SJSA1 (cell line): Measurements from ENCODE around the gene ORAI1. TPM values are rescaled to one million over a fixed set of nuclear protein-coding genes. Genes with fewer than 3 reads are reported as not detected.
A peak's percentile ranks its signal among the peaks of the same experiment; 100 is the strongest.
"Not testable (repeated sequence)": the region's sequence is repeated elsewhere in the genome, so short reads cannot be mapped to it uniquely, and the experiment has no call there.

Experiments used
- DNase-seq, 2 experiments: peaks; one replicate each; pipeline ENCODE4 v3.0.0-alpha.2; 2015 to 2020; ENCODE audit warnings: low spot score in 2 of 2, low read depth in 1 of 2
- H3K27ac ChIP-seq: fragments of 250-450 bp; sonication (Bioruptor Pico); 2 replicates; pipeline ENCODE4 v1.5.1; 2020; ENCODE audit warnings: mild to moderate bottlenecking, moderate library complexity
- H3K27me3 ChIP-seq: fragments of 250-450 bp; sonication (Bioruptor Pico); replicated peaks from 2 replicates; pipeline ENCODE4 v1.5.1; 2020; ENCODE audit warnings: mild to moderate bottlenecking, moderate library complexity
- H3K36me3 ChIP-seq: fragments of 250-450 bp; sonication (Bioruptor Pico); 2 replicates; pipeline ENCODE4 v1.5.1; 2020; ENCODE audit warnings: mild to moderate bottlenecking
- H3K4me1 ChIP-seq: fragments of 250-450 bp; sonication (Bioruptor Pico); replicated peaks from 2 replicates; pipeline ENCODE4 v1.6.1; 2021; ENCODE audit warnings: mild to moderate bottlenecking
- H3K4me3 ChIP-seq: fragments of 250-450 bp; sonication (Bioruptor Pico); 2 replicates; pipeline ENCODE4 v1.5.1; 2020; ENCODE audit warnings: mild to moderate bottlenecking
- H3K9me3 ChIP-seq: fragments of 250-450 bp; sonication (Bioruptor Pico); replicated peaks from 2 replicates; pipeline ENCODE4 v1.5.1; 2020; ENCODE audit warnings: mild to moderate bottlenecking
- total RNA-seq: library from RNA; depleted of rRNA; stranded (reverse); fragments of >200 nt; shearing (Covaris generic); gene quantifications from 2 replicates; pipeline ENCODE4 v1.2.3, GENCODE V29; 2014; rRNA removed

Gene ORAI1
- total RNA-seq = 5.3 and 11.7 TPM in 2 replicates

DNA sequence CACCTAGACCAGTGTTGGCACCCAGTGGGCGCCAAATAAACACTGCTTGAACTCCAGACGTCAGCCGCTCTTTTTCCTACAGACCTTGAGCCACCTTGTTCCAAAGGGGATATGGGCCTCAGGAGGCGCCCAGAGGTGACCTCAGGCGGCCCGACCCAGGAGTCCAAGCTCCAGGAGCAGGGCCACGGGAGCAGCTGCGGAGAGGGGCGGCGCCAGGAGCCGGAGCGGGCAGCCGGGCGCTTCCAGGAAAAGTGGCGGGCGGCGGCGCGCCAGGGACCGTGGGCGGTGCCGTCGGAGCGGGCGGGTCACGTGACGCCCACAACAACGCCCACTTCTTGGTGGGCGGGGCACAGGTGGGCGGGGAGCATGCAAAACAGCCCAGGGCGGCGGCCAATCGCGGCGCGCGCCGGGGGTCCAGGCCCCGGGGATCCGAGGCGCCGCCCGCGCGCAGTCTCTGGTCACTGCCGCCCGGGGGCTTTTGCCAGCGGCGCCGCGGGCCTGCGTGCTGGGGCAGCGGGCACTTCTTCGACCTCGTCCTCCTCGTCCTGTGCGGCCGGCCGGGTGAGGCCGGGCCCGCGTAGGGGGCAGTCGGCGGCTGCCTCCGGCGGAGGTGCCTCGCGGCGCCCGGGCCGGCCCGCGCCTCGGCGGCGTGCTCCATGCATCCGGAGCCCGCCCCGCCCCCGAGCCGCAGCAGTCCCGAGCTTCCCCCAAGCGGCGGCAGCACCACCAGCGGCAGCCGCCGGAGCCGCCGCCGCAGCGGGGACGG lies at the start of gene ORAI1:
TSS of gene ORAI1 (plus strand) at position 444 of the 766 bp plus-strand sequence.
- no peaks in the 10 kb centered on the region for H3K27me3 ChIP-seq
- H3K27ac ChIP-seq = peak within 1 kb of the TSS; percentile 50
- H3K4me1 ChIP-seq = peaks cover 31% of the 10 kb centered on the region
- H3K4me3 ChIP-seq = peak within 1 kb of the TSS; percentile 71
- peak; percentile 88 to 95 for DNase-seq
- H3K9me3 ChIP-seq = no peaks in the 10 kb centered on the region
- H3K36me3 ChIP-seq = peaks cover 5% of the 10 kb centered on the region; the same call in 1 of the 2 replicates

DNA sequence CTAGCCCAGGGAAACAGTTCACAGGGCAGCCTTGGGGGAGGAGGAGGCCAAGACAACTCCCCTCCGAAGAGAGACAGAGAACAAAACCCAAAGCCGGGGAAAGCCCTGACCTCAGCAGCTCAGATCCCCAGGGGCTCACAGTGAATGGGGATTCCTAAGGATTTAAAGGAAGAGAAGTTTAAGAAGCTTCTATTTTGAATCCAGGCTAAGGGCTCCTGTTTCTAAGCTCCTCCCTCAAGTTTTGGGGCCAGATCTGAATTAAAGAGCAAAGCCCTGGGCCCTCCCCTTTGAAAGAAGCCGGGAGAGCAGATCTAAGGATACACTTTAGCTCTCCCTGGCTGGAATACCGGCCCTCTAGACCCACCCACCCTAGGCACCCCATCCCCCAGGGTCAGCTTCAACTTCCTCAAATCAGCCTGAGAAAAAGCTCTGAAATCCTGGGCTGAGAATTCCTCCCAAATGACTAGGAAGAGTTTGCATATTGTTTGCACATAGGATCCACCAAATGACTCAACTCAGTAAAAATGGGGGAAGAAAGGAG lies 49.4 kb upstream of the ORAI1 start:
- H3K27ac ChIP-seq = peak overlapping the region; percentile 90
- no peak overlapping the region for H3K4me3 ChIP-seq
- peaks cover 48% of the 10 kb centered on the region for H3K4me1 ChIP-seq
- H3K9me3 ChIP-seq = no peaks in the 10 kb centered on the region
- DNase-seq = peak; percentile 83 to 86
- peaks cover 26% of the 10 kb centered on the region for H3K36me3 ChIP-seq
- no peaks in the 10 kb centered on the region for H3K27me3 ChIP-seq

DNA sequence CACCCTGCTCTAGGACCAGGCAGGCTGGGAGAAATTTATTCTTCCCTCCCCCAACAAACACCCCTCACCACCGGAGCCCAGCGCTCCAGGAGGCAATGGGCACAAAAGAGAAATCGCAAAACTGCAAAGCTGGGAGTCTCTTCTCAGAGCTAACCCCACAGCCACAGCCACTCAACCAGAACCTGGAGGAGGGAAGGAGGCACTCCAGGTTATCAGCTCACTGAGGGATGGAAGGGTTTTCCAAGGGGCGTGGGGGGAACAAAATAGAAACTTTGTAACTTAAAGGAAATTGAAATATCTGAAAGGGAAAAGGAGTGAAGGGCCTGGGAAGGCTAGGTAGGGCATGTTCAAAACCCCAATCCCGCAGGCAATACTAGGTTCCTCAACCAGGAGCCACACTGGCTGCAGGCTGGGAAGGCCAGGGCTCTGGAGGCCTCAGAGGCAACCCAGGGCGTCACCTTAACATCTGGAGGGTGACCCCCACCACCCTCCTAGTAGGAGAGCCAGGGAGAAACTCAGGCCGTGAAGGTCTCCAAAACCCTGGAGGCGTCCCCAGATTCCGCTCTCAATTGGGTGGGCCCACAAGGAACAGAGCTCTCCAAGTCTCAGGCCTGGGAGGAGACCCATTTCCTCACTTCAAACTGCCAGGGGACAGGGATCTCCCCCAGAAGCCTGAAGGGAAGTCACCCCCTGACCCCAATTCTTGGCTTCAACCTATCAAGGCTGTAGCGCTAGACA lies 48.7 kb upstream of the ORAI1 start:
- Histone ChIP-seq H3K27me3 (no peaks in the 10 kb centered on the region), H3K27ac (peak overlapping the region; percentile 90), H3K4me1 (peaks cover 54% of the 10 kb centered on the region), H3K4me3 (0 out of 2 replicates have a peak overlapping the region, but pooled peaks have one; percentile 2), H3K9me3 (no peaks in the 10 kb centered on the region), H3K36me3 (peaks cover 26% of the 10 kb centered on the region)
- no peak for DNase-seq

DNA sequence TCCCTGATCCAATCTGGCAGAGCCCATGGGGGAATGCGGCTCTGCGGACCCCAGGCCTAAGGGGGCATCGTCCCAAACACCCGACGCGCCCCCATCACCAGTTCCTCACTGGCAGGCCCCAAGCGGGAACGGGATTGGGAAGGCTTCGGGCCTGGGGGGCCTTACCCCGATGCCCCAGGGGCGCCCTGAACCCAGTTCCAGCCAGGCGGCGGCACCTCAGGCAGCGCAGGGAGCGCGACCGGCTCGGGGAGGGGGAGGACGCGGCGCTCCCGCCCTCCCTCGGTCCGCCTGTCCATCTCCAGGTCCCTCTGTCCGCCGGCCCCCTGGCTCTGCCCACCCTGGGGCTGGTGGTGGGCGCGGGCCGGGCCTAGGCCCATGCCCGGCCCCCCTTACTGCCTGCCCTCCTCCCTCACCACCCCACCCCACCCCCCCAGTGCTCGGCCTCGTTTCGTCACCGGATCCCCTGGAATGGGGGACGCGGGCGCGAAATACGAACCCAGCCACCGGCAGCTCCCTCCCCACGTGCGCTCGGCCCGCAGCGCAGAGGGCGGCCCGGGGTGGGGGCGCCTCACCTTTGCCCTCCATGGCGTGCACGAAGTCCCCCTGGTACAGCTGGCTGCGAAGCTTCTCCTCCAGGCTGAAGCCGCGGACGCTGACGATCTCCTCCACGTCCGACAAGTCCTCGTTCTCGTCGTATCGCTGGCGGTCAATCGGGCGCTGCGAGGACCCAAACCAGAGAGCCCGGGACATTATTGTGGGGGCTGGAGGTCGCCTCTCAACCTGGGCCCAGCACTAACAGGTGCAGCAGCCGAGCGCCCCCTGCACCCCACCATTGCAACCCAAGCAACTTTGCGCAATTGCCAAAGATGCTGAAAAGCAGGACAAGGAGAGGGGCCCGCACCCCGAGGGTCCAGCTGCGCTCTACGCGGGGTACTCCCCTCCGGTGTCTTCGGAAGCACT lies 47.8 kb upstream of the ORAI1 start:
- Histone ChIP-seq H3K4me3 (peak overlapping the region; percentile 49), H3K4me1 (peaks cover 60% of the 10 kb centered on the region), H3K27me3 (no peaks in the 10 kb centered on the region), H3K9me3 (no peaks in the 10 kb centered on the region), H3K36me3 (peaks cover 26% of the 10 kb centered on the region), H3K27ac (peak overlapping the region; percentile 90)
- DNase-seq = no peak

DNA sequence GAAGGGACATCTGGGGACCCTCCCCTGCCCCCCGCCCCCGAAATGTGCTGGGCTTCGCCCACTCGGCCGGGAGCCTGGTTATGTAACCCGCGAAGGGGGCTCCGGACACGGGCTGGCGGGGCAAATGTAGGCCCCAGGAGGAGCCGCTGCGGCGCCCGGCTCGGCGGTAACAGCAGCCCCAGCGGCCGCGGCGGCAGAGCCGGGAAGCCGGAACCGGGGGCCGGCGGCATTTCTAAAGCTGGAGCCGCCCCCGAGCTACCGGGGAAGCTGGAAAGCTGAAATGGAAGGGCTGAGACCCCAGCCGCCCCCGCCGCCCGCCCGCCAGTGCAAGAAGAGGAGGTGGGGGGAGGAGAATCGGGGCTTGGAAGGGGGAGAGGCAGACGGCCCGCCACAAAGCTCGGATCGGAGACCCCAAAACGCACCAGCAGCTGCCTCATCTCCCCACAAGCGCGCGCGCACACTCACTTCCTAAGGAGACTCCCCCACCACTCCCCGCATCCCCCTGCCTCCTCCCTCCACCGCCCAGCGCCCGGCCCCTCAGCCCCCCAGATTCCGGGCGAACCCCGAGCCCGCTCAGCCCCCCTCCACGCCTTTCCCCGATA lies 47.0 kb upstream of the ORAI1 start:
- Histone ChIP-seq H3K36me3 (peaks cover 22% of the 10 kb centered on the region), H3K4me1 (peaks cover 60% of the 10 kb centered on the region), H3K9me3 (no peaks in the 10 kb centered on the region), H3K27ac (peak overlapping the region; percentile 84), H3K27me3 (no peaks in the 10 kb centered on the region), H3K4me3 (peak overlapping the region; percentile 49)
- peak in 1 of 2 experiments; percentile 26 for DNase-seq

DNA sequence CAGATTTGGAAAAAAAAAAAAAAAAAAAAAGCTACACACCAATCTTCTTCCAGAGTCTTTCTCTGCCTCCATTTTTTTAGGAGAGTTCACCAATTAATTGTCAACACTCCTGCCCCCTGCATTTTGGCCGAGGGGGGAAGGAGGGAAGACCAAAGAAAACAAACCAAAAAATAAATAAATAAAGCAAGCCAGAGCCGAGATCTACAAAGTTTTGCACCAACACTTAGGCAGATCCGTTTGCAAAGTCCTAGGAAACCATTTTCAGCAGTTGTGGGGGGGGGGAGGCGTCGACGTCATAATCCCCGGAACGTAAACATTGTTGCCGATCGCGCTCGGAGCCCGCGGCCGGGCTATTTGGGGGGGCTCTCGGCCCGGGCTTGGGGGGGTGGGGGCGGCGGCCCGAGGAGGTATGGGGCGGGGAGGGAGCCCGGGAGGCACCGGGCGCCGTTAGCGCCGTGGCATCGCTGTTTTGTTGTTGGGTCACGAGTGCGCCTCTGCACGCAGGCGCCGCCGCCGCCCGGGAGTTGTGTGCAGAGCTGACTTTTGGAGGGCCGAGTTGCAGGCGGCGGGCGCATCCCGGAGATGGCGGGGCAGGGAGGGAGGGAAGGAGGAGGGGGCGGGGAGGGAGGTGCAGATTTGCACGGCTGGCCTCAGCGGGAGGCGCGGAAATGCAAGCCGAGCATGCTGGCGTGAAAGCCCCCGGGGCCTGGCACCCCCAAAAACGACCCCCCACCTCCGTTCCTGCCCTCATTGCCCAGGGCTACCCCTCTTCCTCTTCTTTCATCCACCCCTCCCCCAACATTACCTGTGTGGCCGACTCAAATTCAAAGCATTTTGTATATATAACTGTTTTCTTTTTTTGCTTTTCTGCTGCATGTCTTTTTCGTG lies 46.1 kb upstream of the ORAI1 start:
- H3K27me3 ChIP-seq = no peaks in the 10 kb centered on the region
- H3K36me3 ChIP-seq = peaks cover 13% of the 10 kb centered on the region
- no peaks in the 10 kb centered on the region for H3K9me3 ChIP-seq
- peak; percentile 70 to 78 for DNase-seq
- H3K4me1 ChIP-seq = peaks cover 60% of the 10 kb centered on the region
- H3K4me3 ChIP-seq = peak overlapping the region; percentile 49
- H3K27ac ChIP-seq = peak overlapping the region; percentile 84

DNA sequence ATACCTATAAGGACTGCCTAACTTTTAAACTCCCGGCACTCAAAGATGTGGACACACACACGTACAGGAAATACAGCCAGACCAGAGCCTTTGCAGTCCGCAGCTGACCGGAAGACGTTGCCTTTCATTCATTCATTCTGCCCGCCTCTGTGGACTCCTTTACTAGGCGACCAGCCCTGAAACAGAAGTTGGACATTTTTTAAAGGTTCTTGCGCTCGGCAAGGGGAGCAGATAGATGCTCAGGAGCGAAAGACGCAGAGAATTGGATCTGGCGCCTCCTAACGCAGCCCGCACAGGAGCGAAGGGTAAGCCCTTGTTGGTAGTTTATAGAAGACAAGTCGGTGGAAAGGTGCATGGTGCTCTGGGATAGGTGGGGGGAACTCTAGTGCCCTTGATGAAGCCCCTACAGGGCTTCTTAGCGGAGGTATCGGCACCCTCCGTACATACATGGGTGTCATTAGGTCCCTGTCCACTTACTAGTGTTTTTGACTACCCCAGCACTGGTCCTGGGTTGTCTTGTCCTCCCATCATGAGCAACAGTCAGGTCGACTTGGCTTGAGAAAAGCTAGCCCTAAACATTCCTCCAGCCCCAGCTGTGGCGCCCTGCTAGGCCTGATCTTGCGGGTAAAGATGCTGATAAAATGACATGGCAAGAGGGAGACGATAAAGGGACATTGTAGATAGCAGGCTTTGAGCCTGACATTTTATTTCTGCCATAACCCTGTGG lies 45.2 kb upstream of the ORAI1 start, which contains the start of gene KDM2B:
TSS of gene KDM2B (minus strand) at position 65 of the 727 bp plus-strand sequence. CDS start 112 bp downstream, outside the sequence.
- Histone ChIP-seq H3K4me1 (peaks cover 57% of the 10 kb centered on the region), H3K4me3 (peak within 1 kb of the TSS; percentile 49), H3K36me3 (peaks cover 4% of the 10 kb centered on the region), H3K27me3 (no peaks in the 10 kb centered on the region), H3K27ac (peak within 1 kb of the TSS; percentile 84), H3K9me3 (no peaks in the 10 kb centered on the region)
- peak in 1 of 2 experiments; percentile 14 for DNase-seq

DNA sequence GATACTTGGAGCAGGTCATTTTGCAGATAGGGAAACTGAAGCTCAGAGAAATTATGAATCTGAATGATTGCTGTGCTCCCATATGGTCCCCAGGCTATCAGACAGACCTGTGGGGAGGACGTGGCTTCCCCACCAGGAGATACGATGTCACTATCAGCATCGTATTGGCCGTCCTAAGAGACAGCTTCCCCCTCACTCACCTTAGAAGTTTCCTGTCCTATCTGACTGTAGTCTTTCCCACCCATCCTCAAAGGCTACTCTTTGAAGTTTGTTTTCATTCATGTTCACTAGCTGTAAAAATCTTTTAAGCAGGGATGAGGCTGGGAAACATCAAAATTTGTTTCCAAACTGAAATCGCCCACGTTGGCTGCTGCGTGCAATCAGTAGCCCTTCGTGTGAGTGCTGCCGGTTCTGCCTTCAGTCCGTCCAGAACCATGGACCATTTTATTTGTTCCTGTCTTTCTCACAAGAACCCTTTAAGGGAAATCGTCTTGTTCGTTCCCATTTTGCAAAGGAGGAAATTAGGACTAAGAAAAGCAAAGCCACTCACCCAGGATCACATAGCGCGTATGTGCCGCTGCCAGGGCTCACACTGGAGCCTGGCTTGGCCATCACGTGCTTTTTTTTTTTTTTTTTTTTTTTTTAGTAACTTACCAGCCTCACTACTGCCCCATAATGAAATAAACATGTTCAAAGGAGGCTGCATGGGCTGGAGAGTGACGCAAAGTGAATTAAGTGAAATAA lies 44.5 kb upstream of the ORAI1 start:
- Histone ChIP-seq H3K27ac (no peak overlapping the region), H3K9me3 (no peaks in the 10 kb centered on the region), H3K27me3 (no peaks in the 10 kb centered on the region), H3K4me3 (no peak overlapping the region), H3K36me3 (no peaks in the 10 kb centered on the region), H3K4me1 (peaks cover 50% of the 10 kb centered on the region)
- DNase-seq = no peak

DNA sequence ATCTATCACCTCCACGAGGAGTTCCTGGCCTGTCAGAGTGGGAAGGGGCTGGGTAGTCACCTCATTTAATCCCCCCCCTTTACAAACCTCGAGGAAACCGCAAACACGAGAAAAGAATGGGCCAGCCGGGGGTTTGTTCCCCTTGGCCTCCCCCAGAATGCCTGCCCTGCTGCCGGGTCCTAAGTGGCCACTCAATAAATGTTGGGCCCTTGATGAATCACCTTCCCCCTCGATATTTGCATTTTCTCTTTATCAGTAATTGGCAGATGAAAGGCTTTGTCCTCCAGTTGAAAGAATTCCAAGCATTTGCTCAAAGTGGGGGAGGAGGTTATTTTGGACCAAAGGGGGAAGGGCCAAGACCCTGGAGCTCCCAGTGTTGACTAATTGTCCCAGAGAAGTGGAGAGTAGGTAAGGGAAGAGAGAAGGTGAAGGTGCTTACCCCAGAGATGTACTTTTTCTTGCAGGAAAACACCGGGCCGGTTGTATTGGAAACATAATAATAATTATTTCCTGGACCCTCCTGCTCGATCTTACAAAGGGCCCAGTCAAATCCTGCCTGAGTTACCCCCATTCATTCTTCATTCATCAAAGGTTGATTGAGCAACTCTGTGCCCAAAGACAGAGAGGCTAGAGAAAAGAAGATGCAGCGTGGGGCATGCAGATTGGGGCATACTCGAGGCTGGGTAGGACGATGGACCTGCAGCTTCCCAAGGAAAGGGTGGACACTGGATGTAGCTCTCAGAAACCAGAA lies 43.6 kb upstream of the ORAI1 start:
- Histone ChIP-seq H3K27me3 (no peaks in the 10 kb centered on the region), H3K4me3 (no peak overlapping the region), H3K36me3 (no peaks in the 10 kb centered on the region), H3K9me3 (no peaks in the 10 kb centered on the region), H3K4me1 (peaks cover 42% of the 10 kb centered on the region), H3K27ac (no peak overlapping the region)
- DNase-seq = peak in 1 of 2 experiments; percentile 55

DNA sequence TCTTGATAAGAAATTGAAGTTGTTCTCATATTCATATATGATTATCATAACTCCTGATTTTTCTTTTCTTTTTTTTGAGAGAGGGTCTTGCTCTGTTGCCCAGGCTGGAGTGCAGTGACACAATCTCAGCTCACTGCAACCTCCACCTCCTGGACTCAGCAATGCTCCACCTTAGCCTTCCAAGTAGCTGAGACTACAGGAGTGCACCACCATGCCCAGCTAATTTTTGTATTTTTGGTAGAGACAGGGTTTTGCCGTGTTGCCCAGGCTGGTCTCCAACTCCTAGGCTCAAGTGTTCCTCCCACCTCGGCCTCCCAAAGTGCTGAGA lies 43.0 kb upstream of the ORAI1 start:
- H3K4me3 ChIP-seq, H3K27me3 ChIP-seq, H3K36me3 ChIP-seq, H3K9me3 ChIP-seq, DNase-seq, H3K27ac ChIP-seq: not testable (repeated sequence)
- peaks cover 36% of the 10 kb centered on the region for H3K4me1 ChIP-seq

DNA sequence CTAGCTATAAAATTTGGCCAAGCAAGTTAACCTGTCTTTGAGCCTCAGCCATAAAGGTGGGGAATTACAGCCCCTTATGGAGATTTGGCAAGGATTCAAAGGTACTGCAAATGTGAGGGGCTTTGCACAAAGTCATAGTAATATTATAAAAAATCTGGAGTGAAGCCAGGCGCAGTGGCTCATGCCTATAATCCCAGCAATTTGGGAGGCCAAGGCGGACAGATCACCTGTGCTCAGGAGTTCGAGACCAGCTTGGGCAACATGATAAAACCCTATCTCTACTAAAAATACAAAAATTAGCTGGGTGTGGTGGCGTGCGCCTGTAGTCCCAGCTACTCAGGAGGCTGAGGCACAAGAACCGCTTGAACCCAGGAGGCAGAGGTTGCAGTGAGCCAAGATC lies 41.4 kb upstream of the ORAI1 start:
- H3K27ac ChIP-seq, H3K27me3 ChIP-seq, DNase-seq, H3K36me3 ChIP-seq, H3K4me3 ChIP-seq, H3K9me3 ChIP-seq: not testable (repeated sequence)
- peaks cover 28% of the 10 kb centered on the region for H3K4me1 ChIP-seq
